OCI-LY7 (cell line): ENCODE measurements around the gene SDCBP2. TPM values are rescaled to one million over a fixed set of nuclear protein-coding genes. Genes with fewer than 3 reads are reported as not detected.

Source experiments
- BruUV-seq: library from RNA; stranded (reverse); fragments of 400-500 nt; replicated peaks from 2 replicates; lab custom pipeline; 2021; lab: Mats Ljungman, UMichigan
- CTCF ChIA-PET: fragments of 300-600 bp; sonication (Branson Sonifier 250); formaldehyde crosslinking; loops from one replicate; lab custom pipeline; 2022; ENCODE audit warnings: antibody characterized with exemption; ENCODE audit not compliant: unreplicated experiment; lab: Charles Lee
- POLR2A ChIA-PET: fragments of 300-600 bp; sonication (Branson Sonifier 250); formaldehyde crosslinking; loops from one replicate; lab custom pipeline; 2022; ENCODE audit warnings: antibody characterized with exemption; lab: Charles Lee
- DNase-seq: peaks from one replicate; pipeline ENCODE4 v3.0.0-alpha.2; 2015; ENCODE audit warnings: low spot score
- H2AFZ ChIP-seq: fragments of 200-600 bp; sonication (generic), shearing (Covaris generic); 2 replicates; pipeline ENCODE4 v1.6.1; 2014; ENCODE audit warnings: mild to moderate bottlenecking, antibody characterized with exemption, low read length, moderate library complexity
- H3K27ac ChIP-seq: fragments of 200-600 bp; sonication (generic); 2 replicates; pipeline ENCODE4 v1.5.1; 2014; ENCODE audit warnings: mixed run types, low read depth, mild to moderate bottlenecking, moderate library complexity, low read length, inconsistent platforms; ENCODE audit not compliant: poor library complexity, severe bottlenecking
- H3K36me3 ChIP-seq: fragments of 200-600 bp; sonication (generic); 2 replicates; pipeline ENCODE4 v1.6.1; 2014; ENCODE audit warnings: mild to moderate bottlenecking, antibody characterized with exemption, low read length, moderate library complexity, mixed read lengths; ENCODE audit not compliant: insufficient read depth
- H3K4me1 ChIP-seq: fragments of 200-600 bp; sonication (generic); 2 replicates; pipeline ENCODE4 v1.5.1; 2014; ENCODE audit warnings: mild to moderate bottlenecking, low read length; ENCODE audit not compliant: insufficient read depth, poor library complexity, severe bottlenecking
- H3K4me2 ChIP-seq: fragments of 200-600 bp; sonication (generic); 2 replicates; pipeline ENCODE4 v1.6.1; 2014; ENCODE audit warnings: mild to moderate bottlenecking, low read length
- H3K4me3 ChIP-seq: fragments of 200-600 bp; sonication (generic); 2 replicates; pipeline ENCODE4 v1.5.1; 2014; ENCODE audit warnings: mild to moderate bottlenecking, low read depth, low read length; ENCODE audit not compliant: poor library complexity, severe bottlenecking
- H3K79me2 ChIP-seq: fragments of 200-600 bp; sonication (generic); 2 replicates; pipeline ENCODE4 v1.6.1; 2016; ENCODE audit warnings: low read depth, mild to moderate bottlenecking, low read length, moderate library complexity, mixed read lengths; ENCODE audit not compliant: insufficient read depth
- H3K9me2 ChIP-seq: fragments of 200-600 bp; sonication (generic); 2 replicates; pipeline ENCODE4 v1.6.1; 2016; ENCODE audit warnings: mild to moderate bottlenecking, low read length, mixed read lengths; ENCODE audit not compliant: insufficient read depth
- H3K9me3 ChIP-seq: fragments of 200-600 bp; sonication (generic); 2 replicates; pipeline ENCODE4 v1.6.1; 2014; ENCODE audit warnings: mild to moderate bottlenecking, mixed run types, low read length, mixed read lengths
- H4K20me1 ChIP-seq: fragments of 200-600 bp; sonication (generic); 2 replicates; pipeline ENCODE4 v1.6.1; 2014; ENCODE audit warnings: mild to moderate bottlenecking, antibody characterized with exemption, low read length, moderate library complexity, mixed read lengths; ENCODE audit not compliant: insufficient read depth
- EZH2phosphoT487 ChIP-seq: fragments of 200-600 bp; sonication (generic); IDR thresholded peaks from 2 replicates; pipeline ENCODE4 v1.6.1; 2018; ENCODE audit warnings: low read depth, borderline replicate concordance, mild to moderate bottlenecking, mixed run types, antibody characterized with exemption, low read length, moderate library complexity, mixed read lengths
- intact Hi-C: fragments of 100-400 bp; cut with micrococcal nuclease; formaldehyde crosslinking; loops from one replicate; pipeline ENCODE4 v1.10.0; 2022; ENCODE audit not compliant: unreplicated experiment
- total RNA-seq, 2 experiments: library from RNA; depleted of rRNA in 1 of 2; stranded (reverse); fragments of >200 nt in 1 of 2; shearing (Covaris generic) in 1 of 2; gene quantifications; 2 replicates each; pipeline ENCODE4 v1.2.3, GENCODE V29; 2014 to 2022
- TF ChIP-seq, protein P1 (sequence below): fragments of 200-600 bp; sonication (generic); conservative IDR thresholded peaks from 2 replicates; pipeline ENCODE4 v1.5.1; 2014; ENCODE audit warnings: mild to moderate bottlenecking, antibody characterized with exemption, low read length, moderate library complexity, mixed read lengths

SDCBP2 gene
- total RNA-seq, 2 experiments from 2014 or later: 1.8 to 2.6 TPM

DNA sequence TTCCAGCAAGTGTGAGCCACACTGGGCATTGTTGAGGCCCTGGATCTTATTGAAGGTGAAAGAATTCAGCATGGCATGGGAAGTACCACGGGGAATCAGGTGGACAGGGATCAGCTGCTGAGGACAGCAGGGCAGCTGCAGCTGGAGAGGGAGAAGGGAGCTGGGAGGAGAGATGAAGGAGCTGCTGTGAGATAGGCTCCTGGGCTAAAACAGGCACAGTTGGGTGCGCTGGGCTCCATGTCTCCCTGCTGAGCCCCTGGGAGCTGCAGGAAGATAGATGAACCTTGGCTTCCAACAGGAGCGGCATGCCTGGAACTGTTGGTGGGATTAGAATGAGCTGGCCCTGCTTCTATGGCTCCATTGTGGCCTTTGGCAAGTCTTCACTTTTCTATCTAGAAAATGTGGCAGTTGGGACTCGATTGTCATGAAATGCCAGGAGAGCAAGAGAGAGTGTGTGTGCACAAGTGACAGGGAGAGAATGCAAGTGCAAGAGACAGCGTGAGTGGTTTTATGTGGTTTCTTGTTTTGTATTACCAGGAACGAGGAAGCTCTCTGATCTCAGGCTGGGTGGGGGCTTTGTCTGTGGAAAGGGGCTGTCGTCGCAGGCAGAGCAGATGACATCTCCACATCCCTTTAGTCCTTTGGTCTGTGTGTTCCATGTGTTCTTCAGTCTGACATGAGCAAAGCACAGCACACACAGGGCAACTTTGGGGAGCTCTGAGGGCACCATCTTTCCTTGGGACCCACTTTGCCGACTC lies 42.5 kb downstream of the SDCBP2 start:
- no peaks in the 10 kb centered on the region for H3K4me1 ChIP-seq
- no peaks in the 10 kb centered on the region for H3K79me2 ChIP-seq
- ChIA-PET POLR2A (interaction anchor here (0.7 to 1.1 kb wide), 2 partner anchors 10 to 12 kb away, joined by 3 to 4 read pairs; no protein-coding TSS in a partner anchor), CTCF (interaction anchor here (0.5 kb wide), 1 partner anchor 773 kb away, joined by 3 read pairs; no protein-coding TSS in a partner anchor)
- H2AFZ ChIP-seq: no peak overlapping the region
- TF ChIP-seq, protein P1, sequence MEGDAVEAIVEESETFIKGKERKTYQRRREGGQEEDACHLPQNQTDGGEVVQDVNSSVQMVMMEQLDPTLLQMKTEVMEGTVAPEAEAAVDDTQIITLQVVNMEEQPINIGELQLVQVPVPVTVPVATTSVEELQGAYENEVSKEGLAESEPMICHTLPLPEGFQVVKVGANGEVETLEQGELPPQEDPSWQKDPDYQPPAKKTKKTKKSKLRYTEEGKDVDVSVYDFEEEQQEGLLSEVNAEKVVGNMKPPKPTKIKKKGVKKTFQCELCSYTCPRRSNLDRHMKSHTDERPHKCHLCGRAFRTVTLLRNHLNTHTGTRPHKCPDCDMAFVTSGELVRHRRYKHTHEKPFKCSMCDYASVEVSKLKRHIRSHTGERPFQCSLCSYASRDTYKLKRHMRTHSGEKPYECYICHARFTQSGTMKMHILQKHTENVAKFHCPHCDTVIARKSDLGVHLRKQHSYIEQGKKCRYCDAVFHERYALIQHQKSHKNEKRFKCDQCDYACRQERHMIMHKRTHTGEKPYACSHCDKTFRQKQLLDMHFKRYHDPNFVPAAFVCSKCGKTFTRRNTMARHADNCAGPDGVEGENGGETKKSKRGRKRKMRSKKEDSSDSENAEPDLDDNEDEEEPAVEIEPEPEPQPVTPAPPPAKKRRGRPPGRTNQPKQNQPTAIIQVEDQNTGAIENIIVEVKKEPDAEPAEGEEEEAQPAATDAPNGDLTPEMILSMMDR: no peak
- no peak for TF ChIP-seq EZH2phosphoT487
- H3K4me2 ChIP-seq: no peak overlapping the region
- no peaks in the 10 kb centered on the region for H4K20me1 ChIP-seq
- BruUV-seq: no TSS peak
- H3K36me3 ChIP-seq: no peaks in the 10 kb centered on the region
- H3K9me3 ChIP-seq: no peaks in the 10 kb centered on the region
- no peak for DNase-seq
- H3K4me3 ChIP-seq: no peak overlapping the region
- H3K9me2 ChIP-seq: no peaks in the 10 kb centered on the region
- intact Hi-C loops: no loop called here
- H3K27ac ChIP-seq: no peak overlapping the region

DNA sequence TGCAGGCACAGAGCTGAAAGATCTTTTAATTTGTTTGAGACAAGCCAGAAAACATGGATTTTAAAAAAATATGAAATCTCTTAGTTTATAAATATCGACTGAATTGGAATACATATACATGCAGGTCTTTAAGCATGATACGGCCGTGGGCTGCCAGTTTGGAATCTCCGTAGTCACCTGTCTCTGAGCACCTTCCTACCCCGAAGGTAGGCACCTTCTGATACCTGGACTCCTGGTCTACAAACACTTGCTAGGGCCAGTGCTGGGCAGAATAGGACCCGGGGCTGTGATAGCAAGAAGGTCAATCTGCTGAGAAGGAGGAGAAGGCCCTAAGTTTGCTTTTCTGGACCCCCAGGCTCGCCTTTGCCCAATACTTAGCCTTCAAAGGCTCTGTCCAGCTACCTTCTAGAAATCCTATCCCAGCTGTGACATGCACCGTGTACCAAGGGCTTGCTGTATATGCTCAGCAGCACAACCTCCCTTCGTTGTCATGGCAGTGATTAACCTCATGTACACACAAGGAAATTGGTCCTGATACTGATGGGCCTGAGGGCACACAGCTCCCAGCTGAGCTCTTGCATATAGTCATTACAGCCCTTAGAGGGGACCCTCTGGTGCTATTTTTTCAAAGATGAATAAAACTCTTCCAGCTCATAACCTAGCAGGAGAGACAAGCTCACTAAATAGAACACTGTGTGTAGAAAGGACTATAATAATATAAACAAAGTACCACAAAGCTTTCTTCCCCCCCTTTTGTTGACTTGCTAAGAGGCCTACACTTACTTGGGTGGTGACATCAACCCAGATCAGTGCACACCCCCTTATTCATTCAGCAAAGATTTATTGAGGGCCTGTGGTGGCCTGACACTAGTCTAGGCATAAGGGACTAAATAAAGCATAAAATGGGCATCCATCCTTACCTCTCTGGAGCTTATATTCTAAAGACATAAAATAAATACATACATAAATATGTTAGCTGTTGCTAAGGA lies 45.1 kb downstream of the SDCBP2 start:
- H3K79me2 ChIP-seq: no peaks in the 10 kb centered on the region
- no peak overlapping the region for H3K4me3 ChIP-seq
- H3K36me3 ChIP-seq: no peaks in the 10 kb centered on the region
- DNase-seq: no peak
- no peak overlapping the region for H3K27ac ChIP-seq
- H3K9me3 ChIP-seq: no peaks in the 10 kb centered on the region
- intact Hi-C loops: no loop called here
- TF ChIP-seq EZH2phosphoT487: no peak
- TF ChIP-seq, protein P1: no peak
- H3K4me1 ChIP-seq: no peaks in the 10 kb centered on the region
- no peak overlapping the region for H3K4me2 ChIP-seq
- ChIA-PET CTCF (no interaction called here), POLR2A (no interaction called here)
- H4K20me1 ChIP-seq: no peaks in the 10 kb centered on the region
- no TSS peak for BruUV-seq
- H3K9me2 ChIP-seq: no peaks in the 10 kb centered on the region
- no peak overlapping the region for H2AFZ ChIP-seq
